NK-92 (cell line): ENCODE measurements around the gene LMX1A.

Source experiments
- DNase-seq: peaks from one replicate; lab custom pipeline; 2025; ENCODE audit not compliant: unreplicated experiment; lab: John Stamatoyannopoulos, UW

The LMX1A gene

DNA sequence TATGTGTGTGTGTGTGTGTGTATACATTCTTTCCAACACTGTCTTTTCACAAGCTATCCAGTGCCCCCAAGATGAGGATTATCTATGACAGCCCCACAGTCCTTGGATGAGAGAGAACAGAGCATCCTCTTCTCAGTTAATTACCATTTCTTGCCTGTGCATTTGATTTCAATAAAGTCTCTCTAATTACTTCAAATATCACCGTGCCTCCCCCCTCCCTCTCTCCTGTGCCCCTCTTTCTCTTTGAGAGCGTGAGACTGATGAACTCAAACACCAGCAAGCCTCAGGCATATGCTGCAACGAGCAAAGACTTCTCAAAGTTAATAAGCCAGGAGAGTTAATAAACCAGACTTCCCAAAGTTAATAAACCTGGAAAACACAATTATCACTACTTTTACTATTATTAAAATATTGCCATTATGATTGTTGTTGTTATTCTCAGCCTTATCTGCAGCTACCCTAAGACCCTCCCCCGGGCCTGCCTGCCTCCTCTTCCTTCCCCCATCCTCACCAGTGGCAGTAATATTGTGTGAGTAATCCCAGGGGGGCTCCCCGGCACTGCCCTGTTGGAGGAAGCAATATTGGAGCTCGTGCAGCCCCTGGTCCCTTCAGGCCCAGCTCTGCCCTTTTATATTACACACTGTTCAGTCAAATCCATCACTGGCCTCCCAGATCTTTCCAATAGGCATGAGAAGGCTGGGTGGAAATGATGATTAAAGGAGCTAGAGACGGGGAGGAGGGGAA is 30.9 kb downstream of the LMX1A start:
- DNase-seq, result no peak

GRCh38 chr1:165324050-165324449 is 32.5 kb downstream of the LMX1A start:
- DNase-seq, result no peak

DNA sequence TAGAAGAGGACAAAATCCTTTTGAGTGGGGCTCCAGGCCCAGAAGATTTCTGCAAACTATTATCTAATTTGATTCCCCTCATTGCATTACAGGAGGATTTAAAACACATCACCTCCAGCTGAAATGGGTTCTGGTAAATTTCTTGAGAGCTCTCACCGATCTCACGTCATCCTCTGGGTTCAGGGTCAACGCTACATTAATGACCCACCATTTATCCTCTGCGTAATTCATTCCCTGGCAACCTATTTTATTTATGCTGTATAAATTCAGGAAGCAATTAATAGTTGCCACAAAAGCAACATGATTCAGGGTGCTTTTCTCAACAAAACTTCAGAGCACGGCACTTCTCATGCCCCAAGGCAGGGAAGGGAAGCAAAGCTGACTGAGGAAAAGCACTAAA is 38.9 kb downstream of the LMX1A start:
- DNase-seq, result no peak

- DNase-seq, result no peak
Observed at GRCh38 chr1:165316153-165316772, 40.3 kb downstream of the LMX1A start.

- no peak for DNase-seq
Observed at GRCh38 chr1:165315481-165315880, 41.0 kb downstream of the LMX1A start.

DNA sequence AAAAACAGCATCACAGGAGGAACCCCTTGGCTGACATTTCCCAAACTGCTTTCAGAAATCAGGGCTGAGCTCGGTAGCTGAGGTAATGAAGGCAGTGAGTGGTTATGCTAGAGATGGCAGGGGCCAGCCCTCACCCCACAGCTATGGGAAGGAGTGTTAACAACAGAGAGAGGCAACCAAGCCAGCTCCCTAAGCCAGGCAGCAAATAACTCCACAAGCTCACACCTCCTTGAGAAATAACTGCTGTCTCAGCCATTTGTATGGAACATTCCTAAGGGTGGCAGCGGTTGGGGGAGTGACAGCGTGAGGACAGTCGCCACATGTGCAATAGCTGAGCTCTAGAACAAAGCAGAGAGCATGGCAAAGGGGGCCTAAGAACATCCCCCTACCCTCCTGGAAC is 42.6 kb downstream of the LMX1A start:
- no peak for DNase-seq

- no peak for DNase-seq
Observed at GRCh38 chr1:165312591-165312990, 43.9 kb downstream of the LMX1A start.

- DNase-seq, result no peak
Observed at GRCh38 chr1:165306543-165307434, 49.7 kb downstream of the LMX1A start.

DNA sequence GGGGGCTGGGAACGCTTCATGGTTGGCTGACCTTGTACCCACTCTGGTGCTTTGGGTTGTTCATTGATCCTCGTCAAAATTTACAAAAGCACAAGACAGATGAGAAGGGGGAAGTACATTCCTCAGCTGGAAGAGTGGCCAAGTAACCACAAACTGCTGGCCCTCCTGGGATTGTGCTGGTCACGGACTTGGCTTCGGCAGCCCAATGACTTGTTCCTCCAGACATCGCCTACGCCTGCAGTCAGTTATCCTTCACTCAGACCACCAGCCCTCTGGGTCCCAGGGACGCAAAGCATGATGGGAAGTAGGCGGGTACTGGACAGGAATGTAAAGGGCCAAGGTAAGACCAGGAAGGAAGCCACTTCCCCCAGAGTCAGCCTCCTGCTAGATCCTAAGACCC is 53.1 kb downstream of the LMX1A start:
- no peak for DNase-seq

GRCh38 chr1:165300400-165300903 is 56.1 kb downstream of the LMX1A start:
- no peak for DNase-seq

GRCh38 chr1:165298203-165298820 is 58.2 kb downstream of the LMX1A start:
- no peak for DNase-seq

GRCh38 chr1:165296205-165296604 is 60.3 kb downstream of the LMX1A start:
- DNase-seq, result no peak

- DNase-seq, result no peak
Observed at GRCh38 chr1:165290148-165290547, 66.4 kb downstream of the LMX1A start.

GRCh38 chr1:165289556-165289955 is 67.0 kb downstream of the LMX1A start:
- no peak for DNase-seq

GRCh38 chr1:165288350-165289120 is 68.0 kb downstream of the LMX1A start:
- DNase-seq, result no peak

DNA sequence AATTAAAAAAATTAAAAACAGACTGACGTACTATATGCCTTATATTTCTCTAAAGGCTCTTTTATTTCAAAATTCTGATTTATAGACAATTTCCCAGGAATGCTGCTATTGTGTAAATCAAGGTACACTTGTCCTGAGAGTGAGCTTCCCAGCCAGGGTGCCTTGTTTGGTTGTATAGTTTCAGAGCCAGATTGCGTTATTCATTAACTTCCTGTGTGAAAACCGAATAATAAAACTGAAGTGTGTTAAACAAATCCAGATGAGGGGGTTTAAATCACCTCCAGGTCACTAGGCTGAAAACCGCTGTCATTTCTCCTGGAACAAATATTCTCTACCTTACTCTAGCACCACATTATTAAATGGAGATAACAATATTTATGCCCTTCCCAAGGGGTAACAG is 68.7 kb downstream of the LMX1A start:
- DNase-seq, result no peak

DNA sequence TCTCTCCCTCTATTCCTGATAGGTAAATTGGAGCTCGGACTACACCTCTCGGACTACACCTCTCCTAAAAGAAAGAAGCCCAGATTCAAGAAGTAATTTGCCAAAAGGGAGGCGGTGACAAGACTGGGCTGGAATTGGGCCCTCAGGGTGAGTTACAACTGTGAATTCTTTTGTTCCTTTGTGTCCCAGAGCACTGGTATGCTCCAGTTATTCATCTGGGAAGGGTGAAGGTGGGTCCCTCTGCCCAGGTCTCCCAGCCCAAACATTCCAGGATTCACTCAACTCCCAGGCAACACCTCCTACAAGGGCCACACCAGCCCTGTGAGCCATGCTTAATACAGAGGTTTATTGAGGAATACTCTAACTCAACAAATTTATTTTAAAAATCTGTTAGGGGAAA is 69.2 kb downstream of the LMX1A start:
- DNase-seq, result no peak

GRCh38 chr1:165284454-165284853 is 72.1 kb downstream of the LMX1A start:
- DNase-seq, result no peak

GRCh38 chr1:165281207-165281901 is 75.2 kb downstream of the LMX1A start:
- DNase-seq, result no peak

DNA sequence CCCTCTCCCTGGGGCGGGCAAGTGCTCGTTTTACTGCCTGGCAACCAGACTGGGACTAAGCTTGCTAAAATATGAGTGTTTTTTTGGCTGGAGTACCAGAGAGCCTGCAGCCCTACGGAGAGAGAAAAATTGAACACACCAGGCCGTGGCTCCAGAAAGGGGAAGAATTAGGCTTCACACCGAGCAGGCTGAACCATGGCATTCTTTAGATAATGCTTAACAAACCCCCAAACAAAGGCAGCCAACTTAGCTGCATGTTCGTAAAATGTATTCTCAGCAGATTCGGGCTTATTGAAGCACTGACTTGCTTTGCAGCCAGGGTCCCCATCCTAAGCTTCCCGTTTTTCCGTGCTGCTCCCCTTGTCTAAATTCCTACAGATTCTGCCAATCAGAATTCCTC is 76.6 kb downstream of the LMX1A start:
- no peak for DNase-seq
